DOHH2 (cell line): ENCODE results near the gene SMC5.

Source experiments
- EZH2phosphoT487 ChIP-seq: fragments of 200-600 bp; sonication (generic); IDR thresholded peaks from 2 replicates; pipeline ENCODE4 v1.6.1; 2017; ENCODE audit warnings: borderline replicate concordance, mild to moderate bottlenecking, antibody characterized with exemption, low read length, moderate library complexity, mixed read lengths
- TF ChIP-seq, protein P1 (sequence below): fragments of 200-600 bp; sonication (generic); IDR thresholded peaks from one replicate; pipeline ENCODE4 v1.5.1; 2014; ENCODE audit warnings: antibody characterized with exemption, mild to moderate bottlenecking, low read depth, low read length; ENCODE audit not compliant: poor library complexity, severe bottlenecking

- TF ChIP-seq, protein P1, sequence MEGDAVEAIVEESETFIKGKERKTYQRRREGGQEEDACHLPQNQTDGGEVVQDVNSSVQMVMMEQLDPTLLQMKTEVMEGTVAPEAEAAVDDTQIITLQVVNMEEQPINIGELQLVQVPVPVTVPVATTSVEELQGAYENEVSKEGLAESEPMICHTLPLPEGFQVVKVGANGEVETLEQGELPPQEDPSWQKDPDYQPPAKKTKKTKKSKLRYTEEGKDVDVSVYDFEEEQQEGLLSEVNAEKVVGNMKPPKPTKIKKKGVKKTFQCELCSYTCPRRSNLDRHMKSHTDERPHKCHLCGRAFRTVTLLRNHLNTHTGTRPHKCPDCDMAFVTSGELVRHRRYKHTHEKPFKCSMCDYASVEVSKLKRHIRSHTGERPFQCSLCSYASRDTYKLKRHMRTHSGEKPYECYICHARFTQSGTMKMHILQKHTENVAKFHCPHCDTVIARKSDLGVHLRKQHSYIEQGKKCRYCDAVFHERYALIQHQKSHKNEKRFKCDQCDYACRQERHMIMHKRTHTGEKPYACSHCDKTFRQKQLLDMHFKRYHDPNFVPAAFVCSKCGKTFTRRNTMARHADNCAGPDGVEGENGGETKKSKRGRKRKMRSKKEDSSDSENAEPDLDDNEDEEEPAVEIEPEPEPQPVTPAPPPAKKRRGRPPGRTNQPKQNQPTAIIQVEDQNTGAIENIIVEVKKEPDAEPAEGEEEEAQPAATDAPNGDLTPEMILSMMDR: no peak
- no peak for TF ChIP-seq EZH2phosphoT487
Measured at GRCh38 chr9:70218767-70219166, 40.0 kb upstream of the SMC5 start.
